Panc1 (cell line): ENCODE results near the gene LACTBL1.

Experiments used
- POLR2AphosphoS5 ChIP-seq: IDR thresholded peaks from 2 replicates; pipeline ENCODE4 v1.6.1; 2012; ENCODE audit warnings: mild to moderate bottlenecking, low read depth, low read length, moderate library complexity
- SIN3A ChIP-seq: IDR thresholded peaks from 2 replicates; pipeline ENCODE4 v1.6.1; 2012; ENCODE audit warnings: low read depth, mild to moderate bottlenecking, low read length, moderate library complexity, borderline replicate concordance; ENCODE audit not compliant: insufficient read depth
- TCF7L2 ChIP-seq: IDR thresholded peaks from 2 replicates; pipeline ENCODE4 v1.6.1; 2011; ENCODE audit warnings: mild to moderate bottlenecking, low read depth, low read length, inconsistent platforms
- TF ChIP-seq, protein P1 (sequence below): fragments of 450-650 bp; IDR thresholded peaks from 2 replicates; pipeline ENCODE4 v1.5.1; 2017; ENCODE audit warnings: mild to moderate bottlenecking
- TF ChIP-seq, protein P2 (sequence below), 2 experiments: IDR thresholded peaks; 2 replicates each; pipeline ENCODE4 v1.6.1; 2011 to 2012; ENCODE audit warnings: low read depth in 2 of 2, control low read depth in 1 of 2, low read length in 1 of 2, mild to moderate bottlenecking in 1 of 2, moderate library complexity in 1 of 2; ENCODE audit not compliant: insufficient read depth in 1 of 2

DNA sequence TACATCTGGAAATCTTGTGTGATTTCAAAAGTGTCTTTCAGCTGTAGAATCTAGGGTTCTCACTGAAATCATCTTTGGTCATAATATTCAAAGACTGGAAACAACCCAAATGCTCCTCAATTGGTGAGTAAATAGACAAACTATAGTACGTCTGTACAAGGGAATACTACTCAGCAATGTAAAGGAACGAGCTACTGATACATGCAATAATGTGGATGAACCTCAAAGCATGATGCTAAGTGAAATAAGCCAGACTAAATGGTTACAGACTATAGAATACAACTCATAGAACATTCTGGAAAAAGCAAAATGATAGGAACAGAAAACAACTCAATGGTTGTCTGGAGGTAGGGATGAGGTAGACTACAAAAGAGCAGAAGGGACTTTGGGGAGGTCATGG is 2.6 kb downstream of the LACTBL1 start:
- TF ChIP-seq, protein P1, sequence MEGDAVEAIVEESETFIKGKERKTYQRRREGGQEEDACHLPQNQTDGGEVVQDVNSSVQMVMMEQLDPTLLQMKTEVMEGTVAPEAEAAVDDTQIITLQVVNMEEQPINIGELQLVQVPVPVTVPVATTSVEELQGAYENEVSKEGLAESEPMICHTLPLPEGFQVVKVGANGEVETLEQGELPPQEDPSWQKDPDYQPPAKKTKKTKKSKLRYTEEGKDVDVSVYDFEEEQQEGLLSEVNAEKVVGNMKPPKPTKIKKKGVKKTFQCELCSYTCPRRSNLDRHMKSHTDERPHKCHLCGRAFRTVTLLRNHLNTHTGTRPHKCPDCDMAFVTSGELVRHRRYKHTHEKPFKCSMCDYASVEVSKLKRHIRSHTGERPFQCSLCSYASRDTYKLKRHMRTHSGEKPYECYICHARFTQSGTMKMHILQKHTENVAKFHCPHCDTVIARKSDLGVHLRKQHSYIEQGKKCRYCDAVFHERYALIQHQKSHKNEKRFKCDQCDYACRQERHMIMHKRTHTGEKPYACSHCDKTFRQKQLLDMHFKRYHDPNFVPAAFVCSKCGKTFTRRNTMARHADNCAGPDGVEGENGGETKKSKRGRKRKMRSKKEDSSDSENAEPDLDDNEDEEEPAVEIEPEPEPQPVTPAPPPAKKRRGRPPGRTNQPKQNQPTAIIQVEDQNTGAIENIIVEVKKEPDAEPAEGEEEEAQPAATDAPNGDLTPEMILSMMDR, result no peak
- no peak for TF ChIP-seq SIN3A
- TF ChIP-seq POLR2AphosphoS5, result no peak
- TF ChIP-seq, protein P2, sequence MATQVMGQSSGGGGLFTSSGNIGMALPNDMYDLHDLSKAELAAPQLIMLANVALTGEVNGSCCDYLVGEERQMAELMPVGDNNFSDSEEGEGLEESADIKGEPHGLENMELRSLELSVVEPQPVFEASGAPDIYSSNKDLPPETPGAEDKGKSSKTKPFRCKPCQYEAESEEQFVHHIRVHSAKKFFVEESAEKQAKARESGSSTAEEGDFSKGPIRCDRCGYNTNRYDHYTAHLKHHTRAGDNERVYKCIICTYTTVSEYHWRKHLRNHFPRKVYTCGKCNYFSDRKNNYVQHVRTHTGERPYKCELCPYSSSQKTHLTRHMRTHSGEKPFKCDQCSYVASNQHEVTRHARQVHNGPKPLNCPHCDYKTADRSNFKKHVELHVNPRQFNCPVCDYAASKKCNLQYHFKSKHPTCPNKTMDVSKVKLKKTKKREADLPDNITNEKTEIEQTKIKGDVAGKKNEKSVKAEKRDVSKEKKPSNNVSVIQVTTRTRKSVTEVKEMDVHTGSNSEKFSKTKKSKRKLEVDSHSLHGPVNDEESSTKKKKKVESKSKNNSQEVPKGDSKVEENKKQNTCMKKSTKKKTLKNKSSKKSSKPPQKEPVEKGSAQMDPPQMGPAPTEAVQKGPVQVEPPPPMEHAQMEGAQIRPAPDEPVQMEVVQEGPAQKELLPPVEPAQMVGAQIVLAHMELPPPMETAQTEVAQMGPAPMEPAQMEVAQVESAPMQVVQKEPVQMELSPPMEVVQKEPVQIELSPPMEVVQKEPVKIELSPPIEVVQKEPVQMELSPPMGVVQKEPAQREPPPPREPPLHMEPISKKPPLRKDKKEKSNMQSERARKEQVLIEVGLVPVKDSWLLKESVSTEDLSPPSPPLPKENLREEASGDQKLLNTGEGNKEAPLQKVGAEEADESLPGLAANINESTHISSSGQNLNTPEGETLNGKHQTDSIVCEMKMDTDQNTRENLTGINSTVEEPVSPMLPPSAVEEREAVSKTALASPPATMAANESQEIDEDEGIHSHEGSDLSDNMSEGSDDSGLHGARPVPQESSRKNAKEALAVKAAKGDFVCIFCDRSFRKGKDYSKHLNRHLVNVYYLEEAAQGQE (IDR thresholded peaks at IDR 0.05; ENCODE audit: insufficient read depth in 1 of 2, low read depth in 2 of 2, low read length in 1 of 2), result no peak
- TF ChIP-seq TCF7L2, result no peak
